GM18861 (cell line): Measurements from ENCODE around the gene SLC6A7.

ENCODE experiments used
- ATAC-seq: cut with Tn5 transposase; IDR thresholded peaks from one replicate; pipeline ENCODE4 v1.9.1; 2021; ENCODE audit not compliant: unreplicated experiment

Gene SLC6A7

DNA sequence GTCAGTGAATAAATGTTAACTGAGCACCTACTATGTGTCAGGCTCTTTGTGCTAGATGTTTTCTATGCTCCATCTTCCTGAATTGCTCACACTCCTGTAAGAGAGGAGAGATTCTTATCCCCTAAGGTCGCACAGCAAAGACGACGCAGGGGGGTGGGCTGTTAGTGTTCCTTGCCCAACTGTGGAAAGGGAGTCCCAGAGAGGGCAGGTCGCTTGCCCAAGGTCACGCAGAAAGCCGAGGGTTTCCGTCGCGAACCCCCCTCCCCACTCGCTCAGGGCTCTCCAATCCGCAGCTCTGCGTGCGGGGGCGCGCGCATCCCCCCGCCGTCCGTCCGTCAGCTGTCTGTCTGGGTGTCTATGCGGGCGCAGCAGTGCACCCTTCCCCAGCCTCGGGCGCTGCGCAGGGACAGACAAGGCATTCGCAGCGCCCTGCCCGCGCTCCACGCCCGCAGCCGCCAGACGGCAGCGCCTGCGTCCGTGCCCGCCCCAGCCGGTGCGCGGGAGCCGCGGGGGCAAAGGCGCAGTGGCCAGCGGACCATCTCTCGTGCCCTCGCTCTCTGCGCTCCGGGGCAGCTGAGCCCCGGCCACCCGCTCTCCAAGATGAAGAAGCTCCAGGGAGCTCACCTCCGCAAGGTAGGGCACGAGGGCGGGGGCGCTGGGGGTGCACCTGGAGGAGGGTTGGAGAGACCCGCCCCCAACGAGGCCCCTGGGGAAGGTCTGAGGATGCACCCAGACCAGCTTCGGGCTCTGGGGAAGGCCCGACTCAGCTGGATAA lies at the start of gene SLC6A7:
TSS of gene SLC6A7 (plus strand) at position 335 of the 775 bp plus-strand sequence. CDS start at position 601, 266 bp downstream.
- ATAC-seq = no peak

DNA sequence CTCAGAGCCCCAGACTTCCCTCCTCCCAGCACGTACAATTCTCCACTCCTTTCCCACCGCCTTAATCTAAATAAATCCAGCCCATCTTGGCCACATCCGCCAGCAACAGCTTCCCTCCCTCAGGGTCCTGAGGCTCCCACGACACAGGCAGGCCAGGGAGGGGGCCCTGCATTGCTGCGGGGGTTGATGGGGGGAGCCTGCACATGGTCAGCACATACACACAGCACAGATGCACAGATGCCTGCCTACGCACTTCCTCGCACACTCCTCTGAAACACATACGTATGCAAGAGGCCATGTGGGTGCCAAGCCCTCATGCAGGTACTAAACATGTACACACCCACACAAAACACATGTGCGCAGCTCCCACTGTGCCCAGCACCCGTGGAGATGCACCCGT lies 49.0 kb upstream of the SLC6A7 start:
- ATAC-seq = no peak

DNA sequence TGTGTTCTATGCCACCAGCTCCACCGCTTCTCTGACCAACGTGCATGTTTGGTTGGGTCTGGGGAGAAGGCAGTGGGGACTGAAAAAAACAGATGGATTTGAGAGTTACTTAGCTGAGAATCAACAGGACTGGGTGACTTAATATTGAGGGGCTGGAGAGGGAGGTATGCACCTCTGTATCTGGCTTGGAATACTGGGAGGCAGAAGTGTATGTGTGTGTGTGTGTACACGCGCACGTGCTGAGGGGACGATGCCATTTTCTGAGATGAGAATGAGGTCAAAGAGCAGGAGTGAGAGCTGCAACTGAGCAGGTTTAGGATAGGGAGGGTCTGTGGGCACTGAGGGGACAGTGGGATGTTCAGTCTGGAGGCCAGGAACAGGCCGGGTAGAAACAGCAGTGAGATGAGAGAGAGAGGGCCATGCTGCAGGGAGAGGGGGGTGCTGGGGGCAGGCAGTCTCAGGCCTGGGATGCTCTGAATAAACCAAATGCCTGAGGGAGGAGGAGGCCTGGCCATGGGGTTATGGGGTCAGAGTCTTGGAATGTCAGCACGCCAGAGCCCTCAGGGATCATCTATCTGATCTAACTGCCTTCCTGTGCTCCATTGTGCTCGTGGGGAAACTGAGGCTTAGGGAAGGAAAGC lies 48.2 kb upstream of the SLC6A7 start:
- no peak for ATAC-seq

DNA sequence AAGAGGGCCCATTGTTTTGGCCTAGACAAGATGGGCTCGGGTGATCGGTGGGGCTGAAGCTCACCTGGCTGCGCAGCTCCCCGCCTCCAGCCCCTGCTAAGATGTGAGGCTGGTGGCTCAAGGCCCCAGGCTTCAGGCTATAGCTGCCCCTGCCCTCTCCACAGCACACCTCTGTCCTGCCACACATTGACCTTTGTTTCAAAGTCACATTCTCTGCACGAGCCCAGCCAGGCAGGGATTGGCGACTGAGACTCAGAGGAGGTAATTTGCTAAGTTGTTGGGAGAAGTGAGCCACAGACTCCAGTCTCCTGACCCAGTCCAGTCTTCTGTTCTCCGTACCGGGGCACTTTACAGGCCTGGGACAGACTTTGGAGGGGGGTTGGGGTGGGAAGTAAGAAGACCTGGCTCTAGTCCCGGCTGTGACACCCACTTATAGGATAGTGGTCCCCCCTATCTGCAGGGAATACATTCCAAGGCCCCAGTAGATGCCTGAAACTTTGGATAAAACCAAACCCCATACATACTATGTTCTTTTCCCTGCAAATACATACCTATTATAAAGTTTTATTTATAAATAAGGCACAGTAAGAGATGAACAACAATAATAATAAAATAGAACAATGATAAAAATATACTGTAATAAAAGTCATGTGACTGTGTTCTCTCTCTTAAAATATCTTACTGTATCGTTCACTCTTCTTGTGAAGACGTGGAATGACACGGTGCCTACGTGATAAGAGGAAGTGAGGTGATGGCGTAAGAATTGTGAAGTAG lies 47.5 kb upstream of the SLC6A7 start:
- ATAC-seq = no peak

DNA sequence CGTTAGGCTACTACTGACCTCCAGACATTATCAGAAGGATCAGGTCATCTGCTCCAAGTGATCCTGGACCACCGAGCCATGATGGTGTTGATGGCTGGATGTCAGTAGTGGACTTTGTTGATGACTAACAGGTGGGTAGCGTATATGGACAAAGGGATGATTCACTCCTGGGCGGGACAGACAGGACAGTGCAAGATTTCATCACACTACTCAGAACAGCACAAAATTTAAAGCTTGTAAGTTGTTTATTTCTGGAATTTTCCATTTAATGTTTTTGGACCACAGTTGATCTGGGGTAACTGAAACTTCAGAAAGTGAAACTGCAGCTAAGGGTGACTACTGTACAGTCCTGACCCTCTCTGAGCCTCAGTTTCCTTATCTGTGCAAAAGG lies 46.9 kb upstream of the SLC6A7 start:
- ATAC-seq = no peak

DNA sequence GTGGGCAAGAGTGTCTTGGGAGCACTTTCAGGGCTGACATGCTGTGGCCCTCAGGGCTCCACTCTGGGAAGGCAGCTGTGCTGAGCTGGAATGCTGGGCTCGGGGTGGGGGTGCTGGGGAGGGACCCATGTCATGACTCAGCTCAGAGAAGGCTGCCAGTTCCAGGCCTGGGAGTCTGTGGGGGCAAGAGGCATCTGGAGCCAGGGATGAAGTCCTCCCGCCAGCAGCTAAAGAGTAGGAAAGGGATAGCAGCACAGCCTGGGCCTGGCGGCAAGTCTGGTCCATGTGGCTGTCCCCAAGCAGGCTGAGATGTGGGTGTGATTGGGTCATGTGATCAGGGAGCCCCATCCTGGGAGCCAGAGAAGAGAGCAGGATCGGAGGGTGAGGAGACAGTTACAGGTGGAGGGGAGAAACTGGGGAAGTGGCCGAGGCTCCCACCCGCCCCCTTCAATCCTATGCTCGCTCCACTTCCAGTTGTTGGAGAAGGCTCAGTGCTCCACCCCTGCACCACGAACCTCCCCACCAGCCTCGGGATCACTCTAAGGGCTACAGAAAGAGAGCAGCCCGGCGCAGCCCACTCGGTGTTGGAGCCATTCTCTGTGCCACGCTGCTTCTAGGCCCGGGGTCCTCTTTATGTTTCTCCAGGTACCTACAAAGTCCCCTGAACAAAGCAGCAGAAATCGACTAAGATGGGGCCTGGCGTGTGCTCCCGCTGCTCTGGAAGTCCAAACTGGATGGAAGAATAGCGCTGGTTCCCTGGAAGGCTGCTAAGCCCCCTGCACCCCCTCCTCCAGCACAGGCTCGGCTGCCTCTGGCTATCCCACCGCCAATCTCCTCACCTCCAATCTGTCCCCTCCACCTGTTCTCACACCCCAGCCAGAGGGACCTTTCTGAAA lies 46.3 kb upstream of the SLC6A7 start:
- no peak for ATAC-seq

DNA sequence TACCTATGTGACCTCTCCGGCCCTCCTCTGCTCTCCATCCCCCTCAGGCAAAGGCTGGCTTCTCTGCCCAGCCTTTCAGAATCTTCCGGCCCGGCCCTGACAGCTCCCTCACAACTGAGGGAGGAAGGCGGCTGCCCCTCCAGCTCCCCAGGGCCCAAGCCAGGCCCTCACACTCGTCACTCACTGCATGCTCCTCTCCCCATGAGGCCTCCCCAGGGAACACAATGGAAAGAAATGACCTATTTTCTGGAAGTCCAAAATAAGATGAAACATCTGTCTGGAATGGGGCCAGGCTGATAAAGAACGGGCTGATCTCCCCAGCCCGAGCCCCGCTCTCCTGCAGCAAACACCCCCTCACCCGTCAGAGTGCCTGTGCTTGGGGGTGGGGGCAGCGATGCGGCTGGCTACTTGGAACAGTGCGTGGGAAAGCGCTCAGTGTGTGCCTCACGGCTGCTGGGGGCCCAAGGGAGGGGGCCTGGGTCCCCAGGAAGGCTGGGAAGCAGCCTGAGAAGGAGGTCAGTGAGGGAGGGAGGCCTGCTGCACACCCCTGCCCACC lies 45.5 kb upstream of the SLC6A7 start:
- ATAC-seq = no peak

DNA sequence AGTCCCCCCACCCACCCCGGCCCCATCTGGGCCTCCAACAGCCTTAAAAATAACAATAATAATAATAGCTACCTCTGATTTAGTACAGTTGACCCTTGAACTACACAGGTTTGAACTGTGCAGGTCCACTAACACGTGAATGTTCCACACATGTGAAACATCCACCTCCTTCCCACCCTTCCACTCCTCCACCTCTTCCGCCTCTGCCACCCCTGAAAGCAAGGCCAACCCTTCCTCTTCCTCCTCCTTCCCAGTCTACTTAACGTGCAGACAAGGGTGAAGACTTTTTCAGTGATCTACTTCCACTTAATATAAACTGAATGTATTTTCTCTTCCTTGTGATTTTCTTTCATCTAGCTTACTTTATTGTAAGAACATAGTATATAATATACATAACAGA lies 45.0 kb upstream of the SLC6A7 start:
- no peak for ATAC-seq

DNA sequence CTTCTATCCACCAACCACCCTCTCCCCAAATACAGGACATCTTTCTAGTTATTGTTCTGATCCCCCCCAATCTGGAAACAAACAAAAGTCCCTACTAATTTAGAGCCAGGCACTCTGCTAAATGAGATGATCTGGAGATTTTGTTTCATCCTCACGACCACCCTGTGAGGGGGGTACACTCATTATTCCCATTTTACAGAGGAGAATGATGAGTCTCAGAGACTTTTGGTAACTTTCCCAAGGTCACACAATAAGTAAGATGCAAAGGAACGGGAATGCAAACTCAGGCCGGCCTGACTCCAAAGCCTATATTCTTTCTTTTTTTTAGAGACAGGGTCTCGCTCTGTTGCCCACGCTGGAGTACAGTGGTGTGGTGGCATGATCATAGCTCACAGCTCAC lies 43.6 kb upstream of the SLC6A7 start:
- no peak for ATAC-seq

DNA sequence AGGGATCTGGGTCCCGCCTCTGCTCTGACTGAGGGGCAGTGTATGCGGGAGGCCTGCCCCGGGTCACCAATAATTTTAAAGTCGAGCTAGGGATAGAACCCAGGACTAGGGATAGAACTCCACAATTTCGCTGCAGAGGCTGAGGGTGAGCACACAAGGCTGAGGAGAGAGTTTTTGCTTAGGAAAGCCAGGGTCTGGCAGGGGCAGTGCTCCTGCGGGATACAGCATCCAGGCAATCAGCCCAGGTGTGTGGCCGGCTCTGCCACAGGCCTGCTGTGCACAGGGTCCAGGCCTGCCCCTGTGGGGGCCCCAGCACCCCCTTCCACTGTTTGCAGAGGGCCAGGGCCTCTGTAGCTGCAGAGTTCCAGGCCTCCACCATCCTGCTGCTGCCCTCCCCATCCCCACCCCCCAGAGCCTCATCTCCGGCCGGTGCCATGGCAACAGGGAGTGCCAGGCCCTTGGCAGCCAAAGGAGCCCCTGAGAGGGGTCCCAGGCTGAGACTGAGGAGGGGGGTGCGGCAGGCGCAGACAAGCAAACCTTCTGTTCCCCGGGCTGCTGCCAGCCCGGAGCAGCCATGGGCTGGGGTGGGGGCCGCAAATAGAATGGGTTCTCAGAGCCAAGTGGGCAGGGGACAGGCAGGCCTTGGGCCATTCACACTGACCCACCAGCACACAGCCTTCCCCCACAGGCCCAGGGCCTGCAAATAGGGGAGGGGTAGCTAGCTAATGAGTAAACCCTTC lies 42.8 kb upstream of the SLC6A7 start:
- no peak for ATAC-seq

DNA sequence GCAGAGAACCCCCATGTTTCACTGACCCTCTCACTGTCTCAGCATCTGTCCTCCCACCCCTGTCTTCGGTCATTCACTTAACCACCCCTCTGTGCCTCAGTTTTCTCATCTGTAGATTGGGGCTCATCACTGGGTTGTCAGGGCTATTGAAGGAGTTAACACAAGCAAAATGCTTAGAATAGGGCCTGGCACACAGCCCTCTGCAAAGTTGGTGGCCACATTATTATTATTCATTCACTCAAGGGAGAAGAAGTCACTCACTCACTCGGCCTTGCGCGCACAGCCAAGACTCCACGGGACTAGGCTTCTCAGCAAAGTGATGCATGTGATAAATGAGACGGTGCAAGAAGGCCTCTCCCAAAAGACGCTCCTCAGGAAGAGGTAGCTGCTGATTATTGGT lies 42.2 kb upstream of the SLC6A7 start:
- ATAC-seq = no peak

DNA sequence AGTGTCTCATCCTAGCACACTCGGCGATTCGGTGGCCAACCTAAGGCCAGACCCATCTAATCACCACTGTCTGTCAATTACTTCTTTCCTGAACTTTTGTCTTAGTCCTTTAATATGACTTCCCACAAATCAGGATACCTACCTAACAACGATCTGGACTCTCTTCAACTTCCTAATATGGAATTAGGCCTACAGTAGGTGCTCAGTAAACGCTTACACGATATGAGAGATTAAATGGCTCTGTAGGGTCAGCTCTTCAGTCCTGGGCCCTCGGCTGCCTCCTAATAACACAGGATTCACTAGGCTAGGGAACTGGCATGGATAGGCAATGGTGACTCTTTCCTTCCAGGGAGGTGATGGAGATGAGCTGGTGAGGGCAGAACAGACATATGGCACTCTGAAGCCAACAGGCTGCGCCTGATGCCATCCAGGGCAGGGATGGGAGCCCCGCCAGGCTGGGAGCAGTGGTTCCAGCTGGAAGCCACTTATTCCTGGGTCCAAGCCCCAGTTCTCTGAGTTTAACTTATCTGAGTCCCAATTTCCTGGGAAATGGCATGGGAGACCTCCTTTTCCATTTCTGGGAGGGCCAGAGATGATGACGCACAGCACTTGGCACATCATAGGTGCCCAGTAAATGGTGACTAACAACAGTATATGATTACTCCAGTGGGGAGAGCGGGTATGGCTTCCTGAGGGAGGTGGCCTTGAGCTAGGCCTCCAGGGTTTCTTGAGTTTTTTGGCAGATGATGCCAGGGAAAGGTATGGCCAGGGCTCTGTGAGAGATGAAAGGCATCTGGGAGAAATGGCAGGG lies 41.5 kb upstream of the SLC6A7 start:
- ATAC-seq = no peak

DNA sequence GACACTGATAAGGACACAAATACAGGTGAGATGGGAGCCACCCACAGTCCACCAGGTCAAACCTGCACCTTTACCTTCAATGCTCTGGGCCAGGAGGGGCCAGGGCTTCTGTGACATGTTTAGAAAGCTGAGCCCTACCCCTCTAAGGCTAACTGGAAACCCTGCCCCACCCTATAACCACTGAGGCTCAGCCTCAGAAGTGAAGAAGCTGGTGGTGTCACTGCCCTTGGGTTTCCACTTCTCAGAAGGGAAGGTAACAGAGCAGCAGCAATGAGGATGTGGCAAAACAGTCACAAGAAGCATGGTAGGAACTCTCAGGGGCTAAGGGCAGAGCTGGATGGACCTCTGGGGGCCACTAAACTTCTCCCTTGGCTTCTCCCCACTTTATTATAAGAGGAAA lies 40.2 kb upstream of the SLC6A7 start:
- ATAC-seq = no peak

DNA sequence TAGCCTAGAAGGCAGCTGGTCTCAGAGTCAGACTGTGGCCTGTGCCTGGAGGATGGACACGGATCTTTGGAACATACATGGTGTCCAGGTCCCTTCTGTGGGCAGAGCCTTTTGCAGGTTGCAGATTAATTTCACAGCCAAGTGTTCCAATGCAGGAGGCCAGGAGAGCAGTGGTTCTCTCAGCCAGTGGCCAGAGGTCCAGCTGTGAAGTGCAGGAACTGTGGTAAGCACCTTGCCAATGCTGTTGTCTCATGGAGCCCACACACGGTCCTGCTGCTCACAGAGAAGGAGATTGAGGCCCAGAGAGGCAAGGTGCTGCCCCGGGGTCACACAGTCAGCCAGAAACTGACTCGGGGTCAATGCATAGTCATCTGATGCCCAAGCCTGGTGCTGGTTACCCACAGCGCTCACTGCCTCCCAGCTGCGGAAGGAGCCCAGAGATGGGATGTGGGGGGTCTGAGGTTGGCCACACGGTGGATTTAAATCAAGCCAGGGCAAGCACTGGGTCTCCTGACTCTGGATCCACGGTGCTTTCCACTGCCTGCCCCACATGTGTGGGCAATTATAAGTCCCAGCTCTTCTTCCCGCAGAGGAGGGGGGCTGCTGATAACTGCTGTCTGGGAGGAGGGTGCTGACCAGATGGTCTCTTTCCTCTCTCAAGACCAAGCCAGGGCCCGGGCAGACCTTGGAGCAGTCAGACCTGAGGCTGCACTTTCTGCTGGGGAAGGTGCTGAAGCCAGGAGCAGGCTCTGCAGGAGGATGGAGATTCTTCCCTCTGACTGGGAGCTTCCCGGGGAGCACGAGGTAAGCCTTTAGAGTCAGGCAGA lies 37.0 kb upstream of the SLC6A7 start:
- ATAC-seq = no peak

DNA sequence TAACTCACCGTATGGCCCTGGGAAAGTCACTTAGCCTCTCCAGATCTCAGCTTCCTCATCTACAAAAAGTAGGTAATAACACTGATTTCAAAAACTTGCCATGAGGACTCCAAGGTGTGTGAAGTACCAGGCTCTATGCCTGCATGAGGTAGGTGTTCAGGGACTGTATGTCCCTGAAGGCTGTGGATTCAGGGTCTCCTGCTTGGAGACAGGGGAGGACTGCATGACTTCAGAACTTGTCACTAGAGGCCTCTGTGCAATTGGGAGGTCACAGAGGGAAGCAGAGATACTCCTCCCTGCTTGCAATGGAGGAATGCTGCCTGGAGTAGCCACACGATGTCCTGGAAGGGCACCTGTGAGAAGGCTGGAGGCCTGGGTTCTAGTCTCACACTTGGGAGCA lies 36.4 kb upstream of the SLC6A7 start:
- ATAC-seq = no peak

DNA sequence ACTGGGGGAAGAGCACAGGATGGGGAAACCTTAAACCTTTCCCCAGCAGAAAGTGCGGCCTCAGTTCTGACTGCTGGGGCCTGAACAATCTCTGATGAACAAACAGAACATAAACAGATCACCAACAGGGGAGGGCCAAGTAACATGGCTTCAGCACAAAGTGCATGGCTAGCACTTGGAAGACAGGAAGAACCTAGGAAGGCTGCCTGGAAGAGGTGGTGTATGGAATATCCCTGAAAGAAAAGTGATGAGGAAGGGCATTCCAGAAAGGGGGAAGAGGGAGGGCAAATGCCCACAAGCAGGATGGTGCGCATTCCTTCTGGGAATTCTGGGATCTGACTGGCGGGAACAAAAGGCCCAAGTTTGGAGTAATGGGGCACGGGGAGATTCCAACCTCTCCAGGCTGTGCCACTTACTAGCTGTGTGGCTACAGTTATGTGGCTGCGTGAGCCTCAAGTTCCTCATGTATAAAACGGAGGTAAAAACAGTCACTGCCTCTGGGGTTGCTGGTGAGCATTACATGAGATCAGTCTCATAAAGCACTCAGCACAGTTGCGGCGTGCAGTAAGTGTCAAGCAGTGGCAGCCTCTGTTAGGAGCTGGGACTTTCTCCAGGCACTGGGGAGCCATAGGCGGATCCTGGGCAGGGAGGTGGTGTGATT lies 35.8 kb upstream of the SLC6A7 start:
- no peak for ATAC-seq

DNA sequence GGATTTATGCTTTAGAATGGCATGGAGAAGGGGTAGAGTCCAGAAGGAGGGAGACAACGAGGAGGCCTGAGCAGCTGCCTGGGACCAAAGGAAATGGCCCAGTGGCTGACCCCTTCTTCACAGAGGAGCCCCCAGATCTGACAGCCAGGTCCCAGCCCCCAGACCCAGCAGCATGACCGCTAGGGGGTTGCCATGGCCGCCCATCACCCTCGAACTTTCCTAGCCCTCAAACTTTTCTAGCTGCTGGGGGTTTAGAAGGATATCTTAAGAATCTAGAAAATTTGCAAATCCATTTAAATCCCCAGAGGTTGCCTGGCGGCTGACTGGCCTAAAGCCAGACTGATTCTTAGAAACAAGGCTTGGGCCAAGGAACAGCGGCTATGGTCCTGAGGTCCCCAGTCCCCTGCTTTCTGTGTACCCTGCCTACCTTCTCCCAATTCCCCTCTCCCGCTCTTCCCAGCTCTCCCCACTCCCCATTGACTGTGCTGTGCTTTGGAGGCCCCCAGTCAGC lies 35.2 kb upstream of the SLC6A7 start:
- no peak for ATAC-seq
